ENCODE measurements around the gene IDI2.

- TF ChIP-seq, protein P1, sequence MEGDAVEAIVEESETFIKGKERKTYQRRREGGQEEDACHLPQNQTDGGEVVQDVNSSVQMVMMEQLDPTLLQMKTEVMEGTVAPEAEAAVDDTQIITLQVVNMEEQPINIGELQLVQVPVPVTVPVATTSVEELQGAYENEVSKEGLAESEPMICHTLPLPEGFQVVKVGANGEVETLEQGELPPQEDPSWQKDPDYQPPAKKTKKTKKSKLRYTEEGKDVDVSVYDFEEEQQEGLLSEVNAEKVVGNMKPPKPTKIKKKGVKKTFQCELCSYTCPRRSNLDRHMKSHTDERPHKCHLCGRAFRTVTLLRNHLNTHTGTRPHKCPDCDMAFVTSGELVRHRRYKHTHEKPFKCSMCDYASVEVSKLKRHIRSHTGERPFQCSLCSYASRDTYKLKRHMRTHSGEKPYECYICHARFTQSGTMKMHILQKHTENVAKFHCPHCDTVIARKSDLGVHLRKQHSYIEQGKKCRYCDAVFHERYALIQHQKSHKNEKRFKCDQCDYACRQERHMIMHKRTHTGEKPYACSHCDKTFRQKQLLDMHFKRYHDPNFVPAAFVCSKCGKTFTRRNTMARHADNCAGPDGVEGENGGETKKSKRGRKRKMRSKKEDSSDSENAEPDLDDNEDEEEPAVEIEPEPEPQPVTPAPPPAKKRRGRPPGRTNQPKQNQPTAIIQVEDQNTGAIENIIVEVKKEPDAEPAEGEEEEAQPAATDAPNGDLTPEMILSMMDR (IDR thresholded peaks at IDR 0.05): no peak
- TF ChIP-seq POLR2A (IDR thresholded peaks at IDR 0.05): no peak
Observed at GRCh38 chr10:970311-971149, 55.1 kb downstream of the IDI2 start.
